ENCODE measurements around the gene IST1. TPM values are rescaled to one million over a fixed set of nuclear protein-coding genes. Genes with fewer than 3 reads are reported as not detected.

IST1 gene
- total RNA-seq, 1 donor from 2014 or later = 171 TPM

GRCh38 chr16:71916397-71916920 lies 21.1 kb downstream of the IST1 start:
- no peak for DNase-seq (ENCODE audit: low spot score)

DNA sequence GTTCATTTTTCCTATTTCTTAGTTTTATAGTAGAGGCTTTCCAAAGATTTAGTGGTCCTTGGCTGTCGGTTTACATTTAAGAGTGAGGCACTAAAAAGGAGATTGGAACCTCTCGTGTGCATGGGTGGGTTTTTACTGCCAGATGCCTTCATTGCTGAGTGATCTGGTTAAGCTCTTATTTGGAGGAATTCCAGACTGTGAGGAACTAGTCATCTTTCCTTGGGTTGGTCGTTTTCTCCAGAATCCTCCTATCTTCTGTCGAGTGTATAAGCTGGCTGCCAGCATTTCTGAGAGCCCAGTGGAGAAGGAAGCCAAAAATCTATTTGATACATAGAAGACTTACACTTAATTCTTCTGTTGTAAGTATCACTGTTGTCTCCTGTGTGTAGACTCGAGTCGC lies 22.6 kb downstream of the IST1 start:
- no peak for DNase-seq (ENCODE audit: low spot score)

GRCh38 chr16:71919035-71919434 lies 23.7 kb downstream of the IST1 start:
- no peak for DNase-seq (ENCODE audit: low spot score)

- DNase-seq (ENCODE audit: low spot score) = no peak
Observed at GRCh38 chr16:71920658-71921057, 25.3 kb downstream of the IST1 start.

DNA sequence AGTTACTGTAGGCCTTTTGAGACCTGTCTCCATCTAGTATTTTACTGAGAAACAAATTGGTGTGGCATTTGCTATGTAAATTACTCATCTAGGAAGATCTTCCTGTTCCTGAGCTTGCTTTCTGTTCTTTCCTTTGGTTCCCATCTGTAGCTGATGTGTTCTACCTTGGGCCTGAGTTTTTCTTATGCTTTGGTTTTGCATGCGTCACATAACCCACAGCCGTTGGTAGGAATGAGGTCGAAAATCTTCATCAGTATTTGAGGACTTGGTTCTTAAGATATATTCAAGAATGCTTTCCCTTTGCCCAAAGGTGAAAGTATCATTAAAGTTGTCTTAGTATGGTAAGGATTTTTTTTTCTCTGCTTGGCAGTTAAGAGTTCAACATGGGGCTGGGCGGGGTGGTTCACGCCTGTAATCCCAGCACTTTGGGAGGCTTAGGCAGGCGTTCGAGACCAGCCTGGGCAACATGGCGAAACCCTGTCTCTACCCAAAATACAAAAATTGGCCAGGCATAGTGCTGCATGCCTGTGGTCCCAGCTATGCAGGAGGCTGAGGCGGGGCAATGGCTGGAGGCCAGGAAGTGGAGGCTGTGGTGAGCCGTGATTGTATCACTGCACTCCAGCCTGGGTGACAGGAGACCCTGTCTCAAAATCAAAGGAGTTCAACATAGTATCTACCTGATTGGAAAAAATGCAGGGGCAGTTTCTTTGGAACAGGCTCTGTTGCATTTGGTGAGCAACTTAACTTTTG lies 28.8 kb downstream of the IST1 start:
- DNase-seq (ENCODE audit: low spot score) = no peak

DNA sequence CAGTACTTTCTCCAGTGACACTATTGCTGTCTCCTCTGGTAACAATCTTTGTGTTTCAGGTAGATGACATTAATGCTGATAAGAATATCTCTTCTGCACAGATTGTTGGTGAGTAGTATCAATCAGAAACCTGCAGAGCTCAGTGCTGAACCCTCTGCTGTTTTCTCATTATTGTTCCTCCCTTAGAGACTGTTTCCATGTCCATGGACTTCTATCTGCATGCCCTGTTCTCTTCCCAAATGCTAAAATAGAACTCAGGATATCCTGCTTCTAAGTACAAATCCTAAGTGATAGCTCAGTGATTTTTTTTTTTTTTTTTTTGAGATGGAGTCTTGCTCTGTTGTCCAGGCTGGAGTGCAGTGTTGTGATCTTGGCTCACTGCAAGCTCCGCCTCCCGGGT lies 29.4 kb downstream of the IST1 start:
- no peak for DNase-seq (ENCODE audit: low spot score)

- DNase-seq (ENCODE audit: low spot score) = no peak
Observed at GRCh38 chr16:71927383-71927782, 32.1 kb downstream of the IST1 start.

GRCh38 chr16:71927787-71928186 lies 32.5 kb downstream of the IST1 start:
- DNase-seq (ENCODE audit: low spot score) = no peak

- DNase-seq (ENCODE audit: low spot score) = no peak
Observed at GRCh38 chr16:71929048-71929447, 33.7 kb downstream of the IST1 start.

DNA sequence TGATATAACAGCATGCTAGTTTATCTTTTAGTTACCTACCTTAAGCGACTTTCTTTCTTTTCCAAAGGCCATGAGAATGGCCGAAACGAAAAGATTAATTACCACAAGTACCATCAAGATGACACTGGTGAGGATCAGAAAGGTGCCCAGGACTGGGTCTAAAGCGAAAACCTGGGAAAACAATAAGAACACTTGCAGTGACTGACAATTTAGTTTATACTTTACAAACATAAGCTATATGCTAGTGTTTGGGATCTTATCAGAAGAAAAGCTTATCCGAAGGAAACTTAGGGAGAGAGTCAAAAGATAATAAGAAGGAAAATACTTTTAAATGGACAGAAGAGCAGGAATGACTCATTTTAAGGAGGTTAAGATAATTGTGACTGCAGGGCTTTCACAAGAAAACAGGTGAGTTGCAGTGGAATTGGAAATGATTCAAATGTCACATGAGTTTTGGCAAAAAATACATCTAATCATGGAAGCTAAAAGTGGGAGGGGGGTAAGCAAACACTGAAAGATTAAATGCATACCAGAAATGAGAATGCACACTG lies 34.8 kb downstream of the IST1 start:
- DNase-seq (ENCODE audit: low spot score) = no peak

- DNase-seq (ENCODE audit: low spot score) = no peak
Observed at GRCh38 chr16:71931001-71931400, 35.7 kb downstream of the IST1 start.

DNA sequence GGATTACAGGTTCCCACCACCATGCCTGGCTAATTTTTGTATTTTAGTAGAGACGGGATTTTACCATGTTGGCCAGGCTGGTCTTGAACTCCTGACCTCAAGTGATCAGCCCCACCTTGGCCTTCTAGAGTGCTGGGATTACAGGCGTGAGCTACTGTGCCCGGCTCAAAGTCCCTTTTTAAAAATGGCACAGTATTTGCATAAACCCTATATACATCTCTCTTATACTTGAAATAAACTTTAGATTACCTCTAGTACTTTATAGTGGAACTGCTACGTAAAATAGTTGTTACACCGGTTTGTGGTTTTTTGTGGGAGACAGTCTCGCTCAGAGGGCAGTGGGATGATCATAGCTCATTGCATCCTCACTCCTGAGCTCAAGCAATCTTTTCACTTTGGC lies 36.3 kb downstream of the IST1 start:
- DNase-seq (ENCODE audit: low spot score) = no peak

DNA sequence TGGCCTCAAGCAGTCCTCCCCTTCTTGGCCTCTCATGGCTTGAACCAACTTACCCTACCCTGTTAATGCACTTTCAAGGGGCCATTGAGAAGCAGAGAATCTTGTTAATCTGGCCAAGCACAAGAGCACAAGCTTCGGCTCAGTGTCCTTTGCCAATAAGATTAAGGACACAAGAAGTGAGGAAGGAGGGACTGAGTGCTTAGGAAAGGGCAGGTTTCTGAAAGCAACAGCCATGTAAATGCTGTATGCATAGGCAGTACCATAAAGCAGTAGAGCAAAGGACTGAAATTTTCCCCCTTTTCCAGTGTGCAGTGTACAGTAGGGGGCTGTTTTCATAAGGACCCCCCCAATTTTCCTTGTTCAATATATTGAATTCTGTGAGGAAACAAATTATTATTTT lies 37.7 kb downstream of the IST1 start:
- no peak for DNase-seq (ENCODE audit: low spot score)

DNA sequence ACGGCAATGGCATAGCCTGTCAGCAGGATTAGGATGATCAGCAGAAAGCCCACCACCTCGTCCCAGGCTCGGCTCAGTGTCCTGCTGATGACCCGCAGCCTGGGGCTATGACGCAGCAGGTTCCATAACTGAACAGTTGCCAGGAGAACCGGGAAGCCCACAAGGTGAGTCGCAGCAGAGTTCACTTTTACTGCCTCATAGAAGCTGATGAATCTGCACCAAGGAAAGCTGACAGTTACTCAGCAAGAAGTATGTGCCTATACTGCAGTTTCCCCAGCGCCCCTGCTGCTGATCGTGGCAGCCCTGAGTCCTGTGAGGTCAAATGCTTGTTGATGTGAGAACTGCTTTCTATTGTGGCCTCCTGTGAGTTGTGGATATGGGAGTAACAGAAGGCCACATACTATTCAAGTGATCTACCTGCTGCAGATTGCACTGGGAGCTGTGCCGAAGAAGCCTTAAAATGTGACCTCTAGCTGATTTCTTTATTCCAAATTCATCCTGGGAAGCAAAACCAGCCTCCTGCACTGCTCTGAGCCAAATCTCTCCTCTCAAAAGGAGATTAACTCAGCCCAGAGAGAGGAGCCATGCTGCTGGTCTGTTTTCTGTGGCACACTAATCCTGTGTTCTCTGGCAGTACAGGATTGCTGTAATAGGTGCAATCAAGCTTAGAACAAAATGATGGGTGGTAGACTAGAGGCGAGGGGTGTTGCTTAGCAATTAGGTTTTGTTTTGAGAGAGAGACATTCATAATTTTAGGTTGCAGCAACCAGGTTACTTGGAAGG lies 38.8 kb downstream of the IST1 start:
- no peak for DNase-seq (ENCODE audit: low spot score)

- no peak for DNase-seq (ENCODE audit: low spot score)
Observed at GRCh38 chr16:71937868-71938510, 42.7 kb downstream of the IST1 start.

DNA sequence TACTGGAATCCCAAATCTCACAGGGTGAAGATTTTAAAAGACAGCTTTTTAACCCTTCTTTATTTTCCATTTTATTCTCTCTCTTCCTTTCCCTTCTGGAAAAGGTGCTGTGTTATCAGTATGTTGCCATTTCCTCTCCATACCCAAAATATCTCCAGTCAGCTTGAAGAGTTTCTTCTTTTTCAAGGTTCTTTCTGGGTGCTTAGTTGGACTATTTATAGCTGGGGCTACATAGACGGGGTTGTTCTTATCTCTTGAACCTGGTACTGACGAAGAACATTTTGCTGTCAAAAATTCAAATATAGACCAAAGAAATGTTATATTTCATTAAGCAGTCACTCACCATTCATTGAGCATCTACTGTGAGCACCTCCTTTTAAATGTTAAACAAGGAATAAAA lies 48.6 kb downstream of the IST1 start:
- DNase-seq (ENCODE audit: low spot score) = no peak

DNA sequence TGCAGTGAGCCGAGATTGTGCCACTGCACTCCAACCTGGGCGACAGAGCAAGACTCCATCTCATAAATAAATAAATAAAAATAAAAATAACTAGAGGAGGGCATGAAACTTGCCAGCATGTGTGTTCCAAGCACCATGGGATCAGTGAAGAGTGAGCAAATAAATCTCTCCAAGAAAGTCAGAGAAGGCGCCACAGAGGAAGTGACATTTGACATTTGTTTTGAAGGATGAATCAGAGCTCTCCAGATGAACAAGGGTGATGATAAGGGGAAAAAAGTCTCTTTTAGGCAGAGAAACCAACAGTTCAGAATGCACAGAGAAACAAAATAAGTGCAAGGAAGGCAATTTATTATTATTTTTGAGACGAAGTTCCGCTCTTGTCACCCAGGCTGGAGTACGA lies 50.3 kb downstream of the IST1 start:
- DNase-seq (ENCODE audit: low spot score) = no peak

DNA sequence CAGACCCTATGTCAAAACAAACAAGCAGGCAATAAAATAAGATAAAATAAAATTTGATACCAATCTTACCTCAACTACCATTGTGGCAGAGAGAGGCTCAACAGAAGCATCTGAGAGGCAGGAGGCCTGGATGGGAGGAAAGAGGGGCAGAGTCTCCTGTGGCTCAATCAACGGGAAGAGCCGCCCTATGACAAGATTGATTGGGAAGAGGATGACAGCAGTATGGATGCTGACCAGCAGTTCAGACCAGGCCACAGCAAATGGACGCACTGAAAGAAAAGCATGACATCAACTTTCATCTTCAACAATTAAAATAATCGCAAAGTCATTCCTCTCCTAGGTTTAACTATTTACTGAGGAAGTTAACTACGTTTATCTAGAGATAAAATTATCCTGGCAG lies 57.5 kb downstream of the IST1 start:
- no peak for DNase-seq (ENCODE audit: low spot score)

DNA sequence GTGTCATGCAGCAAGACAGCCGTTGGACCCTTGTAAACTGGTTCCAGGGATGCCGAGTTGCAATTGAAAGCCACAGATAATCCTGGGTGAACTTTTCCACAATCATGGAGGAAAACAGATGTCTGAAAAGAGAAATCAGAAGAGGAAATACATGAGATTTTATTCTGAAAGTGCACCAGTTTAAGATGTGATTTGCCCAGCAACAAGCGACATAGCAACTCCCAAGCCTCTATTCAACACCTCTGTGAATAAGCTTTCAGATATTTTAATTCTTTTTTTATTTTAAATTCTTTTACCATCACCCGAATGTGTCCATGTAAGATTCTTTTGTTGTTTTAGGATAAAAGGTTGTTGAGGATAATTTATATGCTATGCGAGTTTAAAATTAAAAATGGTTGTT lies 58.8 kb downstream of the IST1 start:
- no peak for DNase-seq (ENCODE audit: low spot score)

DNA sequence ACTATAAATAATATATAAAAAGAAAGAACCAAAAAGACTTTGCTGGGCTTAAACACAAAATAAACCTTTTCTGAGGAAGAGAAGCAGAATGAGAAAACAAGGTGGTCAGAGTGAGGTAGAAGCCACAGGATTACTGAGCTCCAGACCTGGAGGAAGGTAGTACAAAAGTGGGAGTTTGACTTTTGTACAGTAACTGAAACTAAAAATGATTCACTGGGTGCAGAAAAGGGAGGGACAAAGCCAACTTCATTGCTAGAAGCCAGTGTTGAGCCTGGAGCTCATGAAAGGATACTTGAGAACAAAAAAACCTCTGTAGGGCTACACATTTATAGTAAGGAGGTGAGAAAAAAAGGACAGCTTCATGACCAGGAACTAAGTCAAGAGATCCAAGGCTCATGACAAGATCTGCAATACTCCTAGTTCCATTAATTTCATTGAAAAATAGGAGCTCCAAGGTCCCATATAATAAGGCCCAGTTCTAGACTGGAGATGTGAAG lies 59.4 kb downstream of the IST1 start:
- DNase-seq (ENCODE audit: low spot score) = no peak

DNA sequence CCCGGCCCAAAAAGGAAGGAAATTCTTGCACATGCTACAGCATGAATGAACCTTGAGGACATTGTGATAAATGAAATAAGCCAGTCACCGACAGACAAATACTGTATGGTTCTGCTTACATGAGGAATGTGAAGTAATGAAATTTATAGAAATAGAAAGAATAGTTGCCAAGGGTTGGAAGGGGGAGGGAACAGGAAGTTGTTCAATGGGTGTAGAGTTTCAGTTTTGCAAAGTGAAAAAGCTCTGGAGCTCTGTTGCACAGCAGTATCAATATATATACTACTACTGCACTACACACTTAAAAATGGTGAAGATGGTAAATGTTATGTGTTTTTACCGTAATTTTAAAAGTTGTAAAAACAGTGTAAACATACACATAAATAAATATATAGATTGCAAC lies 61.2 kb downstream of the IST1 start:
- DNase-seq (ENCODE audit: low spot score) = no peak

All from mesenteric fat pad (tissue), 1 donor.